HG03442 (cell line): ENCODE measurements around the gene DHFR2.
"Not testable (repeated sequence)": the region's sequence is repeated elsewhere in the genome, so short reads cannot be mapped to it uniquely, and the experiment has no call there.

ENCODE experiments used
- ATAC-seq: cut with Tn5 transposase; IDR thresholded peaks from one replicate; pipeline ENCODE4 v1.9.1; 2021; ENCODE audit warnings: mild to moderate bottlenecking, moderate library complexity; ENCODE audit not compliant: unreplicated experiment

Gene DHFR2

GRCh38 chr3:94065819-94066480 is 3.2 kb upstream of the DHFR2 start:
- no peak for ATAC-seq

- no peak for ATAC-seq
Observed at GRCh38 chr3:94065122-94065521, 2.4 kb upstream of the DHFR2 start.

GRCh38 chr3:94064243-94064860 is 1.6 kb upstream of the DHFR2 start:
- ATAC-seq, result no peak

DNA sequence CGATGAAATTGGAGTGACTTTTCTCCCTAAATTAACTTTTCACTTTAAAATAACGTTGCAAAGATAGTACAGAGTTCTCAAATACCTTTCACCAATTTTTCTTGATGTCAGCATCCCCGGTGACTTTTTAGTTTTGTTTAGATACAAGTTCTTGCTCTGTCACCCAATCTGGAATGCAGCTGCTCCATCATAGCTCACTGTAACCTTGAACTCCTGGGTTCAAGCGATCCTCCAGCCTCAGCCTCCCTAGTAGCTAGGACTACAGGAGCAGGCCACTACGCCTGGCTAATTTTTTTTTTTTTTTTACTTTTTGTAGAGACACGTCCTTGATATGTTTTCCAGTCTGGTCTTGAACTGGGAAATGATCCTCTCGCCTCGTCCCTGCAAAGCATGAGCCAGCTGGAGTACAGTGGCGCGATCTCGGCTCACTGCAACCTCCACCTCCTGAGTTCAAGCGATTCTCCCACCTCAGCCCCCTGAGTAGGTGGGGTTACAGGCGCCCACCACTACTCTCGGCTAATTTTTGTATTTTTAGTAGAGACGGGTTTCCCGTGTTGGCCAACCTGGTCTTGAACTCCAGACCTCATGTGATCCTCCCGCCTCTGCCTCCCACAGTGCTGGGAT is 892 bp upstream of the DHFR2 start:
- no peak for ATAC-seq

DNA sequence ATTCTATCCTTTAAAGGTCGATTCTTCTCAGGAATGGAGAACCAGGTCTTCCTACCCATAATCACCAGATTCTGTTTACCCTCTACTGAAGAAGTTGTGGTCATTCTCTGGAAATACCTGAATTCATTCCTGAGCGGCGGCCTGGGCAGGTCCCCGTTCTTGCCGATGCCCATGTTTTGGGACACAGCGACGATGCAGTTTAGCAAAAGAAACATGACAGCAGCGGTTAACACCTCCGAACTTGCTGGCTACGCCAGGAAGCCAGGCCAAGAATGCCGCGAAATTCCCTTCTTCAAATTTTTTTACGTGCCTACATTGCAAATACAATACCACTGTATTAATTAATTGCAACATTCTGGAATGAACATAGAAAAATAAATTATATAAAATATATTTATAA is 1.4 kb downstream of the DHFR2 start:
- ATAC-seq, result no peak

- ATAC-seq, result no peak
Observed at GRCh38 chr3:94050546-94050945, 12.2 kb downstream of the DHFR2 start.

DNA sequence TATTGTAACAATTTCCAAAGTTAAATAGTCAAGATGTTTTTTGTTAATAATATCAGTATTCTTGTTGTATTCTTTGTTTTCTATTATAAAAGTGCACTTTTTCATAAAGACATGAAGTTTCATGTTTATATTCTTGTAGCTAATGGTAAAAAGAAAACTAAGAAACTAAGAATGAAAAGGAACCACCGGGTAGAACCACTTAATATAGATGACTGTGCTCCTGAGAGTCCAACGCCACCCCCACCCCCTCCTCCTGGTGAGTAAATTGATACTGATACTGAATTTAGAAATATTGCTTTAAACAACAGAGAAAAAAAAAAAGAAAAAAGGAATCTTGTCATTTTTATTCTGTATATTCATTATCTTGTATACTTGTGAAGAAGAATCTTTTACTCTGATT is 13.4 kb downstream of the DHFR2 start:
- no peak for ATAC-seq

GRCh38 chr3:94046533-94046932 is 16.2 kb downstream of the DHFR2 start:
- ATAC-seq, result no peak

DNA sequence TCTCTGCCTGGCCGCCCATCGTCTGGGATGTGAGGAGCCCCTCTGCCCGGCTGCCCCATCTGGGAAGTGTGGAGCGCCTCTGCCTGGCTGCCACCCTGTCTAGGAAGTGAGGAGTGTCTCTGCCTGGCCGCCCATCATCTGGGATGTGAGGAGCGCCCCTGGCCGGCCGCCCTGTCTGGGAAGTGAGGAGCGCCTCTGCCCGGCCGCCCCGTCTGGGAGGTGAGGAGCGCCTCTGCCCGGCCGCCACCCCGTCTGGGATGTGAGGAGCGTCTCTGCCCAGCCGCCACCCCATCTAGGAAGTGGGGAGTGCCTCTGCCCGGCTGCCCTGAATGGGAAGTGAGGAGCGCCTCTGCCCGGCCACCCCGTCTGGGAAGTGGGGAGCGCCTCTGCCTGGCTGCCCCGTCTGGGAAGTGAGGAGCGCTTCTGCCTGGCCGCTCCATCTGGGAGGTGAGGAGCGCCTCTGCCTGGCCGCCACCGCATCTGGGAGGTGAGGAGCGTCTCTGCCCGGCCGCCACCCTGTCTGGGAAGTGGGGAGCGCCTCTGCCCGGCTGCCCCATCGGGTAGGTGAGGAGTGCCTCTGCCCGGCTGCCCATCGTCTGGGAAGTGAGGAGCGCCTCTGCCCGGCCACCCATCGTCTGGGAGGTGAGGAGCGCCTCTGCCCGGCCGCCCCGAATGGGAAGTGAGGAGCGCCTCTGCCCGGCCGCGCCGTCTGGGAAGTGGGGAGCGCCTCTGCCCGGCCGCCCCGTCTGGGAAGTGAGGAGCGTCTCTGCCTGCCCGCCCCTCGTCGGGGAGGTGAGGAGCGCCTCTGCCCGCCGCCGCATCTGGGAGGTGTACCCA is 18.4 kb downstream of the DHFR2 start:
- ATAC-seq, result not testable (repeated sequence)

GRCh38 chr3:94043285-94043684 is 19.4 kb downstream of the DHFR2 start:
- no peak for ATAC-seq

GRCh38 chr3:94036909-94037507 is 25.7 kb downstream of the DHFR2 start:
- peak; percentile 78 for ATAC-seq

DNA sequence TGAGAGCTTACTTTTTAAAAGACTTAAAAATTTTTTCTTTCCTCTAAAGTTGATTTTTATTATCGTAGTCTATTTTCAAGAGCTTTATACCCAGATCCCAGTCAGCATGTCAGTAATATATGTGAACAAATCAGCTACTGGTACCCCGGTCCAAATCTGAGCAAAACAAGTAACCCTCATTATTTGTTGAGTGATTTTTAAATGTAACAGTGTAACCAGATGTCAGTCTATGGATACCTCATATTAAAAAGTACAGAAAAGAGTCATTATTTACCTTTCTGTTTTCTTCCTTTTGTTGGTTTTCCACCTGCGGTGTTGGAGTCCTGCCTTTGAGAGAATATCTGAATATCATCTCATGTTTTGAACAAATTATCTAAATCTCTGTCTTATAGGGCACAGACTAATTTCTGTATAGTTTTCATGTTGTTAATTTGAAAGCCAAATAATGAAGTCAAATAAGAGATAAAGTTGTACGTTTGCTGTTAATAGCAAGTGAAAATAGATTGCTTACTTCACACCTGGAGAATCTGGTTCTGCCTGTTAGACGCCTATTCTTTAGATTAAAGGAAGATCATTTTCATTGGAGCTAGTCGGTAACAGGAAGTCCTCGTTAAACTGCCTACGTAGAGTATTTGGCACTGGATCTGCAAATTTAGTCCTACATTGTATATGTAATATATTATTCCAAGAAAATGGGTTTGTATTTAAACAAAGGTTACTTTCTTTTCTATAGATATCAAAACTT is 34.5 kb downstream of the DHFR2 start, which contains the start of gene STX19:
STX19 (minus strand) TSS at position 505 of the 745 bp plus-strand sequence. CDS start 13,328 bp downstream, outside the sequence.
- no peak for ATAC-seq

GRCh38 chr3:94026623-94027022 is 36.1 kb downstream of the DHFR2 start:
- ATAC-seq, result no peak

DNA sequence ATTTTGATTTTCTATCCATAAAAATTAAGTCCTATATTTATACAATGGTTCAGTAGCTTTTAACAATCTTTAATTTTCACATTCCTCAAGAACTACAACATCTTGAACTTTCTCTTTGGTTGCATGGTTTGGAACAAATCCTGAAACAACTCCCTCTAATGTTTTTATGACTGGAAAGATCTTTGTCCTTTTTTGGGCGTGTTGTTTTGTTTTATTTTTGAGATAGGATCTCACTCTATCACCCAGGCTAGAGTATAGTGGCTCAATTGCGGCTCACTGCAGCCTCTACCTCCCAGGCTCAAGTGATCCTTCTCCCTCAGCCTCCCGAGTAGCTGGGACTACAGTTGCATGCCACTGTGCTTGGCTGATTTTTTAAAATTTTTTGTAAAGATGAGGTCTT is 38.3 kb downstream of the DHFR2 start:
- no peak for ATAC-seq

GRCh38 chr3:94020293-94020692 is 42.4 kb downstream of the DHFR2 start:
- ATAC-seq, result no peak

GRCh38 chr3:94019659-94020058 is 43.1 kb downstream of the DHFR2 start:
- ATAC-seq, result no peak

DNA sequence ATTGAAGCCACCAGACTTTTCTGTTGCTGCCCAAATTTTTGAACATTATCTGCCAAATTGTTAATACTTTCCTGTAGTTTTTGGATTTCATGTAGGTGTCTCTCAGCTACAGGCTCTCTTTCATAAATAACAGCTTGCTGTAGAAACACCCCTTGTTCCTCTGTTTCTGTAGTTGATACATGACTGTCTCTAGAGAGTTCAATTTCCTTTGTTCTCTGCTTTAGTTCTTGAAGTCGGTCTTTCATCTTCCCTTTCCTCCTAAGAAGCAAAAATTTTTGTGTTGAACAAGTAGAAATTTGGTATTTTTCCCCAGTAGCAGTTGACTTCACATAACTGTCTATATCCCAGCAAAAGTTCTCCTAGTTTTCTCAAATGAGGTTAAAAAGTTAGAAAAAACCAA is 47.7 kb downstream of the DHFR2 start:
- no peak for ATAC-seq

GRCh38 chr3:94012185-94012584 is 50.5 kb downstream of the DHFR2 start:
- no peak for ATAC-seq

GRCh38 chr3:94011233-94011711 is 51.4 kb downstream of the DHFR2 start:
- no peak for ATAC-seq

GRCh38 chr3:94009608-94010007 is 53.1 kb downstream of the DHFR2 start:
- ATAC-seq, result no peak
